ENCODE results near the gene SPEM2. TPM values are rescaled to one million over a fixed set of nuclear protein-coding genes. Genes with fewer than 3 reads are reported as not detected.

The SPEM2 gene
- total and polyA plus RNA-seq, 2 experiments from 2014 or later: not detected

GRCh38 chr17:7421186-7421585 is 4.2 kb upstream of the SPEM2 start:
- H3K4me1 ChIP-seq (ENCODE audit: insufficient read depth): no peaks in the 10 kb centered on the region
- H3K79me2 ChIP-seq: no peaks in the 10 kb centered on the region
- H2AFZ ChIP-seq: no peak overlapping the region
- TF ChIP-seq EZH2phosphoT487 (IDR thresholded peaks at IDR 0.05; ENCODE audit: low read depth, severe bottlenecking, unreplicated experiment): no peak
- no peak for TF ChIP-seq EZH2 (IDR thresholded peaks at IDR 0.05; ENCODE audit: borderline replicate concordance)
- TF ChIP-seq CTCF (IDR thresholded peaks at IDR 0.05; ENCODE audit: poor library complexity): no peak
- H4K20me1 ChIP-seq (ENCODE audit: insufficient read depth, poor library complexity, severe bottlenecking): no peaks in the 10 kb centered on the region
- H3K27ac ChIP-seq: no peak overlapping the region
- no peaks in the 10 kb centered on the region for H3K27me3 ChIP-seq
- no peak overlapping the region for H3K4me3 ChIP-seq
- no peak for DNase-seq (ENCODE audit: low spot score)
- no peak overlapping the region for H3K4me2 ChIP-seq
- no peaks in the 10 kb centered on the region for H3K36me3 ChIP-seq (replicated peaks; ENCODE audit: insufficient read depth, low read depth)
- WGBS (ENCODE audit: low lambda C conversion rate, missing lambda C conversion rate): 94% methylated on average over 16 of the region's 16 CpGs
- H3K9me3 ChIP-seq (ENCODE audit: low read depth): no peaks in the 10 kb centered on the region
- no peaks in the 10 kb centered on the region for H3K9me2 ChIP-seq (replicated peaks; ENCODE audit: insufficient read depth)

- Histone ChIP-seq H2AFZ (no peak overlapping the region), H3K27ac (no peak overlapping the region), H4K20me1 (ENCODE audit: insufficient read depth, poor library complexity, severe bottlenecking) (no peaks in the 10 kb centered on the region), H3K9me2 (replicated peaks; ENCODE audit: insufficient read depth) (no peaks in the 10 kb centered on the region), H3K27me3 (no peaks in the 10 kb centered on the region), H3K36me3 (replicated peaks; ENCODE audit: insufficient read depth, low read depth) (no peaks in the 10 kb centered on the region), H3K79me2 (no peaks in the 10 kb centered on the region), H3K9me3 (ENCODE audit: low read depth) (no peaks in the 10 kb centered on the region), H3K4me2 (no peak overlapping the region), H3K4me1 (ENCODE audit: insufficient read depth) (no peaks in the 10 kb centered on the region), H3K4me3 (no peak overlapping the region)
- no peak for TF ChIP-seq EZH2phosphoT487 (IDR thresholded peaks at IDR 0.05; ENCODE audit: low read depth, severe bottlenecking, unreplicated experiment)
- no peak for TF ChIP-seq EZH2 (IDR thresholded peaks at IDR 0.05; ENCODE audit: borderline replicate concordance)
- TF ChIP-seq CTCF (IDR thresholded peaks at IDR 0.05; ENCODE audit: poor library complexity): no peak
- WGBS (ENCODE audit: low lambda C conversion rate, missing lambda C conversion rate): 69% methylated on average over 4 of the region's 4 CpGs
- DNase-seq (ENCODE audit: low spot score): no peak
Measured at GRCh38 chr17:7423679-7424078, 1.7 kb upstream of the SPEM2 start.

- TF ChIP-seq CTCF (IDR thresholded peaks at IDR 0.05; ENCODE audit: poor library complexity) (no peak), EZH2 (IDR thresholded peaks at IDR 0.05; ENCODE audit: borderline replicate concordance) (no peak), EZH2phosphoT487 (IDR thresholded peaks at IDR 0.05; ENCODE audit: low read depth, severe bottlenecking, unreplicated experiment) (no peak)
- Histone ChIP-seq H3K4me1 (ENCODE audit: insufficient read depth) (no peaks in the 10 kb centered on the region), H4K20me1 (ENCODE audit: insufficient read depth, poor library complexity, severe bottlenecking) (no peaks in the 10 kb centered on the region), H3K4me3 (no peak overlapping the region), H3K9me3 (ENCODE audit: low read depth) (no peaks in the 10 kb centered on the region), H2AFZ (no peak overlapping the region), H3K79me2 (no peaks in the 10 kb centered on the region), H3K27ac (no peak overlapping the region), H3K27me3 (no peaks in the 10 kb centered on the region), H3K4me2 (no peak overlapping the region), H3K9me2 (replicated peaks; ENCODE audit: insufficient read depth) (no peaks in the 10 kb centered on the region), H3K36me3 (replicated peaks; ENCODE audit: insufficient read depth, low read depth) (no peaks in the 10 kb centered on the region)
- no peak for DNase-seq (ENCODE audit: low spot score)
- WGBS (ENCODE audit: low lambda C conversion rate, missing lambda C conversion rate): 87% methylated on average over 8 of the region's 8 CpGs
Measured at GRCh38 chr17:7425756-7426155, 340 bp downstream of the SPEM2 start.
